HG03139 (cell line): Measurements from ENCODE around the gene PLCG2.

Experiments used
- ATAC-seq: cut with Tn5 transposase; IDR thresholded peaks from one replicate; pipeline ENCODE4 v1.9.1; 2021; ENCODE audit not compliant: unreplicated experiment

PLCG2 gene

GRCh38 chr16:81904320-81904719 lies 125.2 kb downstream of the PLCG2 start:
- no peak for ATAC-seq

- ATAC-seq: no peak
Measured at GRCh38 chr16:81905277-81905676, 126.2 kb downstream of the PLCG2 start.

GRCh38 chr16:81907681-81908080 lies 128.6 kb downstream of the PLCG2 start:
- no peak for ATAC-seq

GRCh38 chr16:81908466-81909262 lies 129.6 kb downstream of the PLCG2 start:
- no peak for ATAC-seq

GRCh38 chr16:81910366-81910885 lies 131.3 kb downstream of the PLCG2 start:
- no peak for ATAC-seq

GRCh38 chr16:81912395-81912794 lies 133.3 kb downstream of the PLCG2 start:
- ATAC-seq: no peak

GRCh38 chr16:81913222-81913621 lies 134.1 kb downstream of the PLCG2 start:
- no peak for ATAC-seq

- no peak for ATAC-seq
Measured at GRCh38 chr16:81917375-81917774, 138.3 kb downstream of the PLCG2 start.

- no peak for ATAC-seq
Measured at GRCh38 chr16:81918927-81919326, 139.8 kb downstream of the PLCG2 start.

GRCh38 chr16:81920498-81920897 lies 141.4 kb downstream of the PLCG2 start:
- no peak for ATAC-seq

GRCh38 chr16:81921085-81921814 lies 142.2 kb downstream of the PLCG2 start:
- ATAC-seq: no peak

GRCh38 chr16:81921843-81922584 lies 142.9 kb downstream of the PLCG2 start:
- ATAC-seq: no peak

GRCh38 chr16:81923296-81923695 lies 144.2 kb downstream of the PLCG2 start:
- ATAC-seq: no peak

- no peak for ATAC-seq
Measured at GRCh38 chr16:81925016-81925415, 145.9 kb downstream of the PLCG2 start.

- no peak for ATAC-seq
Measured at GRCh38 chr16:81926036-81926435, 146.9 kb downstream of the PLCG2 start.

- ATAC-seq: no peak
Measured at GRCh38 chr16:81927561-81928185, 148.6 kb downstream of the PLCG2 start.

GRCh38 chr16:81928271-81928918 lies 149.3 kb downstream of the PLCG2 start:
- ATAC-seq: no peak

GRCh38 chr16:81928975-81929374 lies 149.9 kb downstream of the PLCG2 start:
- ATAC-seq: no peak

- no peak for ATAC-seq
Measured at GRCh38 chr16:81929841-81930240, 150.8 kb downstream of the PLCG2 start.

GRCh38 chr16:81931927-81932326 lies 152.8 kb downstream of the PLCG2 start:
- ATAC-seq: no peak
